Lower leg skin (tissue), 4 donors: ENCODE data around the gene PVALB. TPM values are rescaled to one million over a fixed set of nuclear protein-coding genes. Genes with fewer than 3 reads are reported as not detected.
"Not testable (repeated sequence)": the region's sequence is repeated elsewhere in the genome, so short reads cannot be mapped to it uniquely, and the experiment has no call there.

Source experiments
- DNase-seq, 2 donors: peaks; one replicate each; pipeline ENCODE4 v3.0.0-alpha.2; 2019; ENCODE audit warnings: low spot score in 2 of 2
- H3K4me3 ChIP-seq: fragments of 200-600 bp; sonication (generic); 2 replicates; pipeline ENCODE4 v1.5.1; 2017; ENCODE audit warnings: mild to moderate bottlenecking, low read depth; ENCODE audit not compliant: poor library complexity, severe bottlenecking
- CTCF ChIP-seq, 3 donors: fragments of 450-650 bp; IDR thresholded peaks; one replicate each; pipeline ENCODE4 v1.5.1; 2016; ENCODE audit warnings: antibody characterized with exemption in 3 of 3, mild to moderate bottlenecking in 3 of 3, moderate library complexity in 2 of 3
- POLR2A ChIP-seq, 2 donors: fragments of 450-650 bp; IDR thresholded peaks; one replicate each; pipeline ENCODE4 v1.6.1; 2016 to 2017; ENCODE audit warnings: antibody characterized with exemption in 2 of 2, mild to moderate bottlenecking in 1 of 2, moderate library complexity in 1 of 2
- WGBS, 2 donors: methylation state at CpG; one replicate each; pipeline ENCODE4 v1.1.5; 2018; 5-methylcytosine and 5-hydroxymethylcytosine counted together
- intact Hi-C: fragments of 100-400 bp; cut with DNase I; formaldehyde crosslinking; loops from one replicate; pipeline ENCODE4 v1.15.0; 2023; ENCODE audit warnings: low total_unique reads
- total RNA-seq, 4 donors: library from RNA; depleted of rRNA; stranded (reverse); fragments of >200 nt; gene quantifications; one replicate each; pipeline ENCODE4 v1.1.0, GENCODE V29; 2016

The PVALB gene
- total RNA-seq, 4 donors from 2014 or later, result not detected

DNA sequence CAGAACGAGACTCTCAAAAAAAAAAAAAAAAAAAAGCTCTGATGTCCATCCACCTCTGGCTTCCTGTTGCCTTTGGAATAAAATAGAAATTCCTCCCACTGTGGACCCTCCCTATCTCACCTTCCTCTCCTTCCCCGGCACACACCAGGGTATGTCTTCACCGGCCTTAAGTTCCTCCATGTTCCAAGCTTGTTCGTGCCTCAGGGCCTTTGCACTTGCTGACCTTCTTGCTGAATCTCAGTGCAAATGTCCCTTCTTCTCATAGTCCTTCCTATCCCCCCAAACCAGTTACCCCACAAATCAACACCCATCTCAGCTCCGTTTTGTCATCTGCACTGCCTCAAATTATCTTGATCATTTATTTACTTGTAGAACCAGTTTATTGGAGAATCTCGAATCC lies 61.5 kb downstream of the PVALB start:
- no peak for TF ChIP-seq CTCF (IDR thresholded peaks at IDR 0.05)
- no peak for TF ChIP-seq POLR2A (IDR thresholded peaks at IDR 0.05)
- H3K4me3 ChIP-seq, result no peak overlapping the region
- WGBS, 2 donors, result 80 to 83% methylated on average over 6 of the region's 6 CpGs
- peak in 1 of 2 donors; percentile 70 for DNase-seq
- intact Hi-C loops, result no loop called here

DNA sequence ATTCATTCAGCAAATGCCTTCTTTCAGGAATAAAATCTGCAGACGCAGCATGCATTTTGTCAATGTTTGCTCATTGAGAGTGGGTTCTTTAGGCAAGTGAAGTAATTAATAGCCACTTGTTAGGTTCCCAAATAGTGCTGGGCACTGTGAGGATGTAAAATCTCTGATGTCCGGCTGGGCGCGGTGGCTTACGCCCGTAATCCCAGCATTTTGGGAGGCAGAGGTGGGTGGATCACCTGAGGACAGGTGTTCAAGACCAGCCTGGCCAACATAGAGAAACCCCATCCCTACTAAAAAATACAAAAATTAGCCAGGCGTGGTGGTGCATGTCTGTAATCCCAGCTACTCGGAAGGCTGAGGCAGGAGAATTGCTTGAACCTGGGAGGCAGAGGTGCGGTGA lies 62.0 kb downstream of the PVALB start:
- peak in 1 of 2 donors; percentile 64 for DNase-seq
- intact Hi-C loops, H3K4me3 ChIP-seq: not testable (repeated sequence)
- WGBS, 2 donors, result 92 to 93% methylated on average over 9 of the region's 9 CpGs

GRCh38 chr22:36753916-36754315 lies 62.9 kb downstream of the PVALB start:
- 77 to 82% methylated on average over 12 of the region's 12 CpGs for WGBS, 2 donors
- peak in 1 of 2 donors; percentile 78 for DNase-seq
- TF ChIP-seq CTCF (IDR thresholded peaks at IDR 0.05) (no peak), POLR2A (IDR thresholded peaks at IDR 0.05) (no peak)
- intact Hi-C loops, result no loop called here
- H3K4me3 ChIP-seq, result no peak overlapping the region

- TF ChIP-seq POLR2A (IDR thresholded peaks at IDR 0.05) (no peak), CTCF (IDR thresholded peaks at IDR 0.05) (no peak)
Observed at GRCh38 chr22:36753120-36753802, 63.6 kb downstream of the PVALB start.

More at GRCh38 chr22:36753120-36753802, 63.6 kb downstream of the PVALB start:
- no peak overlapping the region for H3K4me3 ChIP-seq
- WGBS, 2 donors, result 38 to 39% methylated on average over 4 of the region's 4 CpGs
- intact Hi-C loops, result no loop called here
- DNase-seq, result peak in 1 of 2 donors; percentile 37

Other genes with a start within 250 kb of the PVALB start
- not detected for gene CACNG2, start 113.3 kb downstream of the PVALB start, total RNA-seq
- gene IFT27, start 40.9 kb downstream of the PVALB start, total RNA-seq, result 1 to 10 TPM; 4.3 to 9.3 (median 8.7) TPM
- gene NCF4, start 44.0 kb upstream of the PVALB start, total RNA-seq, result 1 to 10 TPM; 2.6 to 6.4 (median 5.4) TPM
- gene CSF2RB, start 96.6 kb upstream of the PVALB start, total RNA-seq, result 10 to 100 TPM in 1 of 4 donors, 1 to 10 TPM in 3; 3.2 to 10.7 (median 5.5) TPM
- gene TST, start 202.4 kb upstream of the PVALB start, total RNA-seq, result 100 to 1,000 TPM in 1 of 4 donors, 10 to 100 TPM in 3; 47.9 to 114 (median 62.5) TPM
- 100 to 1,000 TPM; 225 to 336 (median 276) TPM for gene MPST, start 202.7 kb upstream of the PVALB start, total RNA-seq
- gene KCTD17, start 234.7 kb upstream of the PVALB start, total RNA-seq, result 10 to 100 TPM; 32.4 to 58.0 (median 48.1) TPM